Ishikawa (cell line): ENCODE results near the gene POC5.

Experiments used
- CEBPB ChIP-seq: IDR thresholded peaks from 2 replicates; pipeline ENCODE4 v1.6.1; 2012
- EGR1 ChIP-seq: IDR thresholded peaks from 2 replicates; pipeline ENCODE4 v1.6.1; 2012
- EP300 ChIP-seq: IDR thresholded peaks from 2 replicates; pipeline ENCODE4 v1.6.1; 2012; ENCODE audit warnings: borderline replicate concordance
- MAX ChIP-seq: IDR thresholded peaks from 2 replicates; pipeline ENCODE4 v1.6.1; 2012
- NFIC ChIP-seq: IDR thresholded peaks from 2 replicates; pipeline ENCODE4 v1.6.1; 2012
- REST ChIP-seq: IDR thresholded peaks from 2 replicates; pipeline ENCODE4 v1.6.1; 2012; ENCODE audit warnings: low read depth, mild to moderate bottlenecking
- TAF1 ChIP-seq: IDR thresholded peaks from 2 replicates; pipeline ENCODE4 v1.6.1; 2012; ENCODE audit warnings: low read depth, mild to moderate bottlenecking
- YY1 ChIP-seq: IDR thresholded peaks from 2 replicates; pipeline ENCODE4 v1.6.1; 2012; ENCODE audit warnings: low read depth

- TF ChIP-seq TAF1, result no peak
- no peak for TF ChIP-seq CEBPB
- TF ChIP-seq REST, result no peak
- TF ChIP-seq EP300, result no peak
- no peak for TF ChIP-seq EGR1
- no peak for TF ChIP-seq NFIC
- TF ChIP-seq YY1, result no peak
- no peak for TF ChIP-seq MAX
Observed at GRCh38 chr5:75723378-75723777, 6.1 kb upstream of the POC5 start.
